Right cardiac atrium (tissue), 5 donors: ENCODE measurements around the gene CFB. TPM values are rescaled to one million over a fixed set of nuclear protein-coding genes. Genes with fewer than 3 reads are reported as not detected.
"Not testable (repeated sequence)": the region's sequence is repeated elsewhere in the genome, so short reads cannot be mapped to it uniquely, and the experiment has no call there.

Experiments
- ATAC-seq, 2 donors: fragments of 200-7000 bp; cut with Tn5 transposase; one replicate each; pipeline versions ENCODE4 v1.8.0 to v1.9.1; 2020; ENCODE audit warnings: moderate library complexity in 2 of 2, mild to moderate bottlenecking in 1 of 2
- DNase-seq, 3 donors: peaks; one replicate each; pipeline ENCODE4 v3.0.0-alpha.2; 2020
- H3K27ac ChIP-seq: one replicate; pipeline ENCODE4 v1.5.1; 2013; ENCODE audit warnings: mild to moderate bottlenecking, low read length, control low read depth, moderate library complexity
- H3K27me3 ChIP-seq: one replicate; pipeline ENCODE4 v1.6.1; 2013; ENCODE audit not compliant: control insufficient read depth, insufficient read depth
- H3K4me1 ChIP-seq: one replicate; pipeline ENCODE4 v1.6.1; 2013; ENCODE audit warnings: low read length; ENCODE audit not compliant: control insufficient read depth, insufficient read depth
- H3K4me3 ChIP-seq: one replicate; pipeline ENCODE4 v1.5.1; 2013; ENCODE audit warnings: low read length, control low read depth
- H3K9me3 ChIP-seq: one replicate; pipeline ENCODE4 v1.6.1; 2013; ENCODE audit warnings: low read length; ENCODE audit not compliant: control insufficient read depth
- WGBS: extraction: QIAGEN DNeasy Blood & Tissue Kit; methylation state at CpG from one replicate; pipeline ENCODE4 v1.1.7; 2013; 5-methylcytosine and 5-hydroxymethylcytosine counted together
- intact Hi-C, 4 donors: fragments of 100-400 bp; cut with DNase I; formaldehyde crosslinking; loops; one replicate each; pipeline versions ENCODE4 v1.11.0 to v1.14.0; 2022 to 2023
- polyA plus RNA-seq: library from polyadenylated mRNA; stranded (reverse); fragments of 200-250 nt; gene quantifications from one replicate; pipeline ENCODE4 v1.2.3, GENCODE V29; 2013
- total RNA-seq, 4 donors: library from RNA; stranded (reverse); fragmentation: NEBNext Ultra II Directional; extraction: Animal tissue kit (Norgen Biotek cat#: 25700); gene quantifications; one replicate each; pipeline ENCODE4 v1.2.1, GENCODE V29; 2021
- donor health status: healthy with polysubstance abuse.
- donor health status: DM: no; HTN: yes; CAD: no.
- donor health status: DM: no; HTN: no; CAD: no.
- donor health status: DM: no; HTN: yes; CAD: no; lungs with severe emphysema.
- donor health status: DM: yes; HTN: yes; CAD: no.

Gene CFB
- total and polyA plus RNA-seq, 5 donors = 10.4 to 34.2 (median 19.8) TPM

DNA sequence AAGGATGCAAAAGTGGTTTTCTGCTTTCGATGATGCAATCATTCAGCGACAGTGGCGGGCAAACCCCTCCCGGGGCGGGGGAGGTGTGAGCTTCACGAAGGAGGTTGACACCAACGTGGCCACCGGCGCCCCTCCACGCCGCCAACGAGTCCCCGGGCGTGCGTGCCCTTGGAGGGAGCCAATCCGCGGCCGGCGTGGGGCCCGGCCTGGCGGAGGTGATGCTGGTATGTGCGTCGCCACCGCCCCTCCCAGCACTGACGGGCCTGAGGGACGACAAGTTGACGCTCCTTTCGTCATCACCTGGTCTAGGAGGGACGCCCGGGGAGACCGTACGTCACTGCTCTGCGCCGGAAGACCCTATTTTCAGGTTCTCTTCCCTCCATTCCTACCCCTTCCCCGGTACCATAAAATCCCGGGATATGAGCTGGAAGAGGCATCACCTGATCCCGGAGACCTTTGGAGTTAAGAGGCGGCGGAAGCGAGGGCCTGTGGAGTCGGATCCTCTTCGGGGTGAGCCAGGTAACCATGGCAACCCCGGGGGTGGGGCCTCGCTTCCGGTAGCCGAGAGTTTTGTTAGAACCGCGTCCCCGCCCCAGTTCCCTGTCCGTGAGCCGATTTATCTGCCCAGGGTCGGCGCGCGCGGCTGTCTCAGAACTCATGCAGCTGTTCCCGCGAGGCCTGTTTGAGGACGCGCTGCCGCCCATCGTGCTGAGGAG, 26.3 kb downstream of the CFB start, which contains the start of gene DXO:
DXO (minus strand) TSS at position 146 of the 716 bp plus-strand sequence. CDS start 463 bp downstream, outside the sequence.
- WGBS = under 1% methylated on average over 62 of the region's 62 CpGs
- peak; percentile 94 to 96 for ATAC-seq
- Histone ChIP-seq H3K9me3 (no peaks in the 10 kb centered on the region), H3K27ac (peak within 1 kb of the TSS; percentile 90), H3K4me3 (peak within 1 kb of the TSS; percentile 71), H3K4me1 (peaks cover 4% of the 10 kb centered on the region), H3K27me3 (no peaks in the 10 kb centered on the region)
- DNase-seq = peak; percentile 97 to 99 (median 97)
- intact Hi-C loops = loop anchor here in 1 of 4 donors (10.0 kb wide), 1 partner anchor 1003 kb away; no protein-coding TSS in a partner anchor

DNA sequence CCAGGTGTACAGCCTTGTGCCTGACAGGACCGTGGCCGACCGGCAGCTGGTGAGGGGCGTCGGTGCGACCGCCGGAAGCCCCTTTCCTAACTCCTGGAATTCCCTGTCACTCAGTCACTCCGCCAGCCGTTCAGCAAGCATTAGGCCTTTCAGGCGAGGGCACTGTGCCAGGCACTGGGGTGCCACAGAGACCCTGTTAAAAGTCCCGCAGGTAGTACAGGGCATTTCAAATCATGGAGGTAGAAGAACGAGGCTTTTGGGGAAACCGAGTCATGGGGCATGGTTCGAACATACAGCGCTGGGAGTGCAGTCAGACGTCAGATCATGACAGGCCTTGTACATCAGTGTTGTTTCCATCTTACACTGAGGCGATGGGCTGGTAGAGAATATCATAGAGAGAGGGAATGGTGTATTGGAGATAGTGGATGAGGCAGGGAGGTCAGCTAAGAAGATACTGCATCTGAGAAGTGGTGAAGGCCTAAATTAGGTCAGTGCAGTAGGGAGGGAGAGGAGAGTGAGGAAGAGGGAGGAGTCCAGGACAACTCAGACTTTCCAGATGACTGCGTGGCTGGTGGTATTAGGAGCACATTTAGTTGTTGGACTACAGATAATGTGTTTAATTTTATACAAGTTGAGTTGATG, 26.9 kb downstream of the CFB start:
- ATAC-seq = peak in 1 of 2 donors; percentile 24
- H3K4me3 ChIP-seq = peak overlapping the region; percentile 71
- H3K4me1 ChIP-seq = peaks cover 4% of the 10 kb centered on the region
- DNase-seq = no peak
- H3K9me3 ChIP-seq = no peaks in the 10 kb centered on the region
- no peaks in the 10 kb centered on the region for H3K27me3 ChIP-seq
- peak overlapping the region; percentile 90 for H3K27ac ChIP-seq
- 6% methylated on average over 19 of the region's 19 CpGs for WGBS
- intact Hi-C loops = loop anchor here in 1 of 4 donors (10.0 kb wide), 1 partner anchor 1002 kb away; no protein-coding TSS in a partner anchor

DNA sequence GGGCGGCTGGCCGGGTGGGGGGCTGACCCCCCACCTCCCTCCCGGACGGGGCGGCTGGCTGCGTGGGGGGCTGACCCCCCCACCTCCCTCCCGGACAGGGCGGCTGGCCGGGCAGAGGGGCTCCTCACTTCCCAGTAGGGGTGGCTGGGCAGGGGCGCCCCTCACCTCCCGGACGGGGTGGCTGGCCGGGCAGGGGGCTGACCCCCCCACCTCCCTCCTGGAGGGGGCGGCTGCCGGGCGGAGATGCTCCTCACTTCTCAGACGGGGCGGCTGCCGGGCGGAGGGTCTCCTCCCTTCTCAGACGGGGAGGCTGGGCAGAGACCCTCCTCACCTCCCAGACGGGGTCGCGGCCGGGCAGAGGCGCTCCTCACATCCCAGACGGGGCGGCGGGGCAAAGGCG, 30.2 kb downstream of the CFB start:
- not testable (repeated sequence) for H3K4me3 ChIP-seq, H3K27me3 ChIP-seq, H3K9me3 ChIP-seq, H3K27ac ChIP-seq, H3K4me1 ChIP-seq, ATAC-seq
- intact Hi-C loops = loop anchor here in 1 of 4 donors (10.0 kb wide), 1 partner anchor 999 kb away; no protein-coding TSS in a partner anchor
- 98% methylated on average over 30 of the region's 30 CpGs for WGBS
- peak in 2 of 3 donors; percentile 46 to 70 for DNase-seq

GRCh38 chr6:31977816-31978431, 32.0 kb downstream of the CFB start:
- no peak overlapping the region for H3K4me3 ChIP-seq
- H3K4me1 ChIP-seq = no peaks in the 10 kb centered on the region
- H3K27ac ChIP-seq = no peak overlapping the region
- ATAC-seq = no peak
- WGBS = 94% methylated on average over 12 of the region's 12 CpGs
- DNase-seq = peak in 1 of 3 donors; percentile 16
- intact Hi-C loops = loop anchor here in 1 of 4 donors (10.0 kb wide), 1 partner anchor 997 kb away; no protein-coding TSS in a partner anchor
- no peaks in the 10 kb centered on the region for H3K9me3 ChIP-seq
- no peaks in the 10 kb centered on the region for H3K27me3 ChIP-seq

GRCh38 chr6:31978831-31979230, 32.9 kb downstream of the CFB start:
- no peak overlapping the region for H3K4me3 ChIP-seq
- no peaks in the 10 kb centered on the region for H3K9me3 ChIP-seq
- no peaks in the 10 kb centered on the region for H3K27me3 ChIP-seq
- no peak for ATAC-seq
- H3K27ac ChIP-seq = no peak overlapping the region
- H3K4me1 ChIP-seq = no peaks in the 10 kb centered on the region
- WGBS = 84% methylated on average over 5 of the region's 5 CpGs
- intact Hi-C loops = loop anchor here in 1 of 4 donors (10.0 kb wide), 1 partner anchor 996 kb away; no protein-coding TSS in a partner anchor
- DNase-seq = peak in 1 of 3 donors; percentile 11

DNA sequence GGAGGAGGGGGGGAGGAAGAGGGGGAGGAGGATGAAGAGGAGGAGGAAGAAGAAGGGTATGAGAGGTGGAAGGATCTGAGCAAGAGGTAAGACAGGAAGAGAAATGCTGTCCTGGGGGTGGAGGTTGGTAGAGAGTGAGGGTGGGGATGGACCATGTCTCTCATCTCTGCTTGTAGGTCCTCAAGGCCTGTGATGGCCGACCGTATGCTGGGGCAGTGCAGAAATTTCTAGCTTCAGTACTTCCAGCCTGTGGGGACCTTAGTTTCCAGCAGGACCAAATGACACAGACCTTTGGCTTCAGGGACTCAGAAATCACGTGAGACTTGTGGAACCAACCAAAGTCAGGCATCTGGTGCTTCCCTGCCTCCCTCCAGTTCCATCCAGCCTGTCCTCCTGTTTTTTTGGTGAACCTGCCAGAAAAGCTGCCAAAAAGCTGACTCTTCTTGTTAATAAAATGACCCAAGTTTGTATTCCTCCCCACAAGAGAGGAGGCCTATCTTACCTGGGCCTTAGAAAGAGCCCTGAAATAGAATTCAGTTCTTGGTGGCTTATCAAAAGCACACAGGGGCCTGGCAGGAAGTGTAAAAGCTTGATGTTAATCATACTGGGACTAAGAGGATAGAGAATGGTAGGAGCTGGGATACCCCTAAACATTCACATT, 33.5 kb downstream of the CFB start:
- Histone ChIP-seq H3K4me3 (no peak overlapping the region), H3K27me3 (no peaks in the 10 kb centered on the region), H3K4me1 (no peaks in the 10 kb centered on the region), H3K27ac (no peak overlapping the region), H3K9me3 (no peaks in the 10 kb centered on the region)
- ATAC-seq (no peak), DNase-seq (no peak)
- intact Hi-C loops = loop anchor here in 1 of 4 donors (10.0 kb wide), 1 partner anchor 995 kb away; no protein-coding TSS in a partner anchor
- WGBS = 90% methylated on average over 3 of the region's 3 CpGs

GRCh38 chr6:31980195-31980876, 34.4 kb downstream of the CFB start:
- H3K4me1 ChIP-seq, H3K27me3 ChIP-seq, intact Hi-C loops, DNase-seq, H3K4me3 ChIP-seq, H3K27ac ChIP-seq, H3K9me3 ChIP-seq: not testable (repeated sequence)
- ATAC-seq = peak in 1 of 2 donors; percentile 10
- 90% methylated on average over 13 of the region's 13 CpGs for WGBS

GRCh38 chr6:31980998-31981397, 35.1 kb downstream of the CFB start:
- H3K27ac ChIP-seq, H3K27me3 ChIP-seq, H3K4me1 ChIP-seq, H3K4me3 ChIP-seq, intact Hi-C loops, DNase-seq, H3K9me3 ChIP-seq, ATAC-seq: not testable (repeated sequence)
- no CpG with 5 or more reads among the region's 5 CpGs for WGBS

DNA sequence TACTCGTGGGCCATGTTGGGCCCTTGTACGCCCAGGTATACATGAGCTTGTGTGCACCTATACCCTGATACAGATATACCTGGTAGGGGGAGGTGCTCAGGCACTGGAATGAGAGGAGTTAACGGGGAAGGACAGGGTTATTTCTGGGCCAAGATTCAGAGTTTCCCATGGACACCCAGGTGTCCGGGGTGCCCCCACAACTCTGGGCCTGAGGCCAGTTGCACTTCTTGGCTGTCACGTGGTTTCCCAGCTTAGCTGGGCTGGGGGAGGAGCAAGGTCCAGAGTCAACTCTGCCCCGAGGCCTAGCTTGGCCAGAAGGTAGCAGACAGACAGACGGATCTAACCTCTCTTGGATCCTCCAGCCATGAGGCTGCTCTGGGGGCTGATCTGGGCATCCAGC, 35.8 kb downstream of the CFB start, which contains the start of gene C4A:
C4A (plus strand) TSS at position 314 of the 400 bp plus-strand sequence; CDS start at position 365, 51 bp downstream.
- H3K27ac ChIP-seq, H3K4me1 ChIP-seq, intact Hi-C loops, DNase-seq, H3K9me3 ChIP-seq, H3K4me3 ChIP-seq, H3K27me3 ChIP-seq: not testable (repeated sequence)
- WGBS = no CpG with 5 or more reads among the region's 7 CpGs
- peak; percentile 73 to 80 for ATAC-seq

DNA sequence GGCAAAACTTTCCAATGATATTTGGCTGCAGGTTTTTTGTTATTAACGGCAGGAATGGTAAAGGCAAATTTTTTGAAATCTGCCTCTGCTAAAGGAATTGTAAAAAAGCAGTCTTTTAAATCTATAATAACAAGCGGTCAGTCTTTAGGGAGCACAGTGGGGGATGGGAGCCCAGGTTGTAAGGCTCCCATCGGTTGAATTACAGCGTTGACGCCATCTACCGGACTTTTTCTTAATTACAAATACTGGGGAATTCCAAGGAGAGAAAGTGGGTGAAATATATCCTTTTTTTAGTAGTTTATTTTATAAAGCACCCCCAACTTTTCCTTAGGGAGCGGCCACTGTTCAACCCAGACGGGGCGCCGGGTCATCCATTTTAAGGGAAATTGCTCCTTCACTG, 43.5 kb downstream of the CFB start:
- H3K27me3 ChIP-seq, intact Hi-C loops, ATAC-seq, H3K9me3 ChIP-seq, H3K4me1 ChIP-seq, H3K4me3 ChIP-seq, DNase-seq, H3K27ac ChIP-seq: not testable (repeated sequence)
- no CpG with 5 or more reads among the region's 10 CpGs for WGBS
